Measurements from ENCODE around the gene MYO18A.

MYO18A gene

DNA sequence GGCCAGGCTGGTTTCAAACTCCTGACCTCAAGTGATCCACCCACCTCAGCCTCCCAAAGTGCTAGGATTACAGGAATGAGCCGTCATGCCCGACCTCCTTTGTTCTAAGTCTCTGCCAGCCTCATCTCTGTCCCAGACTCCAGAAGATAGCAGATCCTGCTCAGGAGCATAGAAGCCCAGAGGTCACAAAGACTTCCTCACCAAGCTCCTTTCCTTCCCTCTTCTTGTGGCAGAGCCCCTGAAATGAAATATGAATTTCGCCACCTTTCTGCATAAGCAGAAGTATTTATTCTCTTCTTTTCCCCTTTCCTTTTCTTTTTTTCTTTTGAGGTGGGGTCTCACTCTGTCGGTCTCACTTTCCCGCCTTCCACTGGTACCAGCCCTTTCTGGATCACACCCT is 148.7 kb downstream of the MYO18A start:
- no peak for DNase-seq (ENCODE audit: low read depth)

DNA sequence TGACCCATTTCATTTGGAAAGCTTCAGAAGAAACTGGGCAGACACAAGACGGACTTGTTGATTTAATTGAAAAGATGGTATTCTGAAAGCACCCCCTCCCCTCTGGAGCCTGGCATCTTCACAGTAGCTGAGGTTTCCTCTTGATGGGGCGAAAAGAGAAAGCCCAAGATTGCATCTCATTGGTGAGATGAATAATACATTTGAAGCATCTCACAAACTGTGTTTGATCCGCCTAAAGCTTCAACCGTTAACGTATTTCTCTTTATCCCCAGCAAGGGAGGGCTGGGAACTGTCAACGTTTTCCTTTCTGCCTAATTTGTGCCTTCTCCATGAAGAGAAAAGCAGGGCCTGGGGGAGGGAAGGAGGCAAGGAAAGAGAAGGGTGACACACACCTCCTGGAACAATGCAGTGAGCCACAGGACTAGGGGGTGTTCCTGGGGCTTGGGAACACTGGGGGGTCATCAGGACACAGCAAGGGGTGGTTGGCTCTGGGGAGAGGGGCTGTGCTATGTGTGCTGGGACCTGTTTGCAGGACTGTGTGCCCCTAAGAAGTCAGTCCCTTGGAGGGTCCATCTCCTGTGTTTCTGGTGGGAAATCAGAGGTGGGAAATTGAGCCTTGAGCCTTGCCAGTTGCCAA is 155.8 kb downstream of the MYO18A start:
- DNase-seq (ENCODE audit: low read depth): no peak

DNA sequence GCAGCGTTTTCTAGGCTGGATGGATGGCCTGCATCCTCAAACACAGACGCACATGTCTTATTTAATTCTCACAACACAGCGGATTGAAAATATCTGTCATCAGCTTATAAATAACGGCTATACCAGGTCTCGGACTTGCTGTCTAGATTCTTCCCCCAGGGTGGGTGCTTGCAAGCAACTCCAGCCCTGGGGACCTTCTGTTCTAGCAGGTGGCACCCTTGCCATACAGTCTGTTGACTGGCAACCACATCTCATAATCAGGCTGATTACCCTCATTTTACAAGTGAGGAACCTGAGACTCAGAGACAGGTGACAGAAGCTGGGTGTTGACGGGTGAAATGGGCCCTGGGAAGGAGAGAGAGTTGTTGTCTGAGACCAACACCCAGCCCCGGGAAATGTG is 158.1 kb downstream of the MYO18A start:
- no peak for DNase-seq (ENCODE audit: low read depth)

DNA sequence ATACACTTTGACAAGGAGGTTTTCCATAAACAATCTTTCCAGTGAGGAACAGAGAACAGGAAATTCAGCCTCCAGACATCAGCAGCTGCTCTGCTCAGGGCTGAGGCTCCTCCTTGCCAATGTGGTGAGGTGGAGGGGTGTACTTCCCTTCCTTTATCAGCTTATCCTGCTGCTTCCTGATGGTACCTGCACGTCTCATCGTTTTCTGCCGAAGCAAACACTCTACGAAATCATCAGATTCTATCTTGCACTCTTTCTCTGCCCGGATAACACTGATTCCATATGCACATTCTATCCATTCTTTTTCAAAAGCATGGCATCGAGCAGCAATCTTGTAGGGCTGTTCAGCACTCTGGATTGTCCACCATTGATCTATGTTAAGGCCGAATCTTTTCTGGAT is 159.0 kb downstream of the MYO18A start:
- no peak for DNase-seq (ENCODE audit: low read depth)

Measured in stimulated activated CD4-positive, alpha-beta T cell treated with anti-CD3 and anti-CD28 coated beads, Interleukin-2, amount 100 ng/mL, for 4 hours (primary cell).